GM12878 (cell line): Measurements from ENCODE around the gene MYO3B.

ENCODE experiments used
- CEBPB ChIP-seq, 2 experiments: fragments of 150-350 bp in 1 of 2; IDR thresholded peaks; 2 replicates each; pipeline ENCODE4 v1.6.1; 2012 to 2014; ENCODE audit warnings: low read depth in 2 of 2, low read length in 2 of 2, borderline replicate concordance in 1 of 2, inconsistent platforms in 1 of 2
- CHD4 ChIP-seq: fragments of 200-600 bp; sonication (generic); IDR thresholded peaks from 2 replicates; pipeline ENCODE4 v1.6.1; 2016; ENCODE audit warnings: mild to moderate bottlenecking
- NFIC ChIP-seq: IDR thresholded peaks from 2 replicates; pipeline ENCODE4 v1.6.1; 2012; ENCODE audit warnings: low read depth, mild to moderate bottlenecking, inconsistent platforms, low read length, moderate library complexity
- POLR2A ChIP-seq: IDR thresholded peaks from 2 replicates; pipeline ENCODE4 v1.6.1; 2011; ENCODE audit warnings: low read depth, mild to moderate bottlenecking, low read length
- RFX5 ChIP-seq: IDR thresholded peaks from 2 replicates; pipeline ENCODE4 v1.6.1; 2011; ENCODE audit warnings: low read depth, low read length, improper control_type of control experiment
- TARDBP ChIP-seq: IDR thresholded peaks from 2 replicates; pipeline ENCODE4 v1.6.1; 2016; ENCODE audit warnings: borderline replicate concordance
- ZNF207 ChIP-seq: fragments of 450-650 bp; IDR thresholded peaks from 2 replicates; pipeline ENCODE4 v1.6.1; 2014; ENCODE audit warnings: antibody characterized with exemption, mild to moderate bottlenecking, borderline replicate concordance
- ZZZ3 ChIP-seq: IDR thresholded peaks from 2 replicates; pipeline ENCODE4 v1.6.1; 2011; ENCODE audit warnings: low read depth; ENCODE audit not compliant: control insufficient read depth, insufficient read length
- TF ChIP-seq, protein P1 (sequence below), 3 experiments: IDR thresholded peaks in 2 of 3; conservative IDR thresholded peaks in 1 of 3; 2 replicates each; pipeline ENCODE4 v1.5.1; 2011; ENCODE audit warnings: low read depth in 3 of 3, low read length in 3 of 3, mild to moderate bottlenecking in 3 of 3, control low read depth in 2 of 3, moderate library complexity in 2 of 3, inconsistent platforms in 1 of 3, mixed read lengths in 1 of 3; ENCODE audit not compliant: control insufficient read depth in 2 of 3, insufficient read depth in 1 of 3; ENCODE audit errors: extremely low read depth in 1 of 3
- TF ChIP-seq, protein P2 (sequence below): IDR thresholded peaks from 2 replicates; pipeline ENCODE4 v1.6.1; 2011; ENCODE audit warnings: low read depth, mild to moderate bottlenecking, low read length, moderate library complexity, borderline replicate concordance; ENCODE audit errors: extremely low read depth
- TF ChIP-seq, protein P3 (sequence below): IDR thresholded peaks from 2 replicates; pipeline ENCODE4 v1.6.1; 2012; ENCODE audit warnings: low read depth, low read length, improper control_type of control experiment

DNA sequence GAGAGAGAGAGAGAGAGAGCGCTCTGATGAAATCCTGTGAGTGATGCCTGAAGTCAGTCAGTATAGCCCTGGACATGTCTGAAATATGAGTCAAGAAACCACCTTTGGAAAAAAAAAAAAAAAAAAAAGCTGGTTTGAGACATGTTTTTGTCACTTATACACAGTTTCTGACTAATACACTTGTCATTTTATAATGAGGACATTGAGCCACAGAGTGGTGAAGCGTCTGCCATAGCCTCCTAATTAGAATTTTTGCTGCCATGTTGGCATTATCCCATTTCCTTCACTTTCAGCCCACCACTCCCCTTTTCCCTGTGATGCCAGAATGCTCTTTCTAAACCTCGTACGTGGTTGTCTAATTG is 15.7 kb upstream of the MYO3B start:
- TF ChIP-seq, protein P1, sequence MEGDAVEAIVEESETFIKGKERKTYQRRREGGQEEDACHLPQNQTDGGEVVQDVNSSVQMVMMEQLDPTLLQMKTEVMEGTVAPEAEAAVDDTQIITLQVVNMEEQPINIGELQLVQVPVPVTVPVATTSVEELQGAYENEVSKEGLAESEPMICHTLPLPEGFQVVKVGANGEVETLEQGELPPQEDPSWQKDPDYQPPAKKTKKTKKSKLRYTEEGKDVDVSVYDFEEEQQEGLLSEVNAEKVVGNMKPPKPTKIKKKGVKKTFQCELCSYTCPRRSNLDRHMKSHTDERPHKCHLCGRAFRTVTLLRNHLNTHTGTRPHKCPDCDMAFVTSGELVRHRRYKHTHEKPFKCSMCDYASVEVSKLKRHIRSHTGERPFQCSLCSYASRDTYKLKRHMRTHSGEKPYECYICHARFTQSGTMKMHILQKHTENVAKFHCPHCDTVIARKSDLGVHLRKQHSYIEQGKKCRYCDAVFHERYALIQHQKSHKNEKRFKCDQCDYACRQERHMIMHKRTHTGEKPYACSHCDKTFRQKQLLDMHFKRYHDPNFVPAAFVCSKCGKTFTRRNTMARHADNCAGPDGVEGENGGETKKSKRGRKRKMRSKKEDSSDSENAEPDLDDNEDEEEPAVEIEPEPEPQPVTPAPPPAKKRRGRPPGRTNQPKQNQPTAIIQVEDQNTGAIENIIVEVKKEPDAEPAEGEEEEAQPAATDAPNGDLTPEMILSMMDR (IDR thresholded peaks at IDR 0.05 in 2 of 3, conservative IDR thresholded peaks at IDR 0.05 in 1 of 3; ENCODE audit: control insufficient read depth in 2 of 3, extremely low read depth in 1 of 3, insufficient read depth in 1 of 3, low read depth in 3 of 3, low read length in 3 of 3): no peak
- TF ChIP-seq, protein P2, sequence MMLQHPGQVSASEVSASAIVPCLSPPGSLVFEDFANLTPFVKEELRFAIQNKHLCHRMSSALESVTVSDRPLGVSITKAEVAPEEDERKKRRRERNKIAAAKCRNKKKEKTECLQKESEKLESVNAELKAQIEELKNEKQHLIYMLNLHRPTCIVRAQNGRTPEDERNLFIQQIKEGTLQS: no peak
- no peak for TF ChIP-seq NFIC
- no peak for TF ChIP-seq ZZZ3
- TF ChIP-seq CHD4: no peak
- no peak for TF ChIP-seq TARDBP
- no peak for TF ChIP-seq POLR2A
- TF ChIP-seq, protein P3, sequence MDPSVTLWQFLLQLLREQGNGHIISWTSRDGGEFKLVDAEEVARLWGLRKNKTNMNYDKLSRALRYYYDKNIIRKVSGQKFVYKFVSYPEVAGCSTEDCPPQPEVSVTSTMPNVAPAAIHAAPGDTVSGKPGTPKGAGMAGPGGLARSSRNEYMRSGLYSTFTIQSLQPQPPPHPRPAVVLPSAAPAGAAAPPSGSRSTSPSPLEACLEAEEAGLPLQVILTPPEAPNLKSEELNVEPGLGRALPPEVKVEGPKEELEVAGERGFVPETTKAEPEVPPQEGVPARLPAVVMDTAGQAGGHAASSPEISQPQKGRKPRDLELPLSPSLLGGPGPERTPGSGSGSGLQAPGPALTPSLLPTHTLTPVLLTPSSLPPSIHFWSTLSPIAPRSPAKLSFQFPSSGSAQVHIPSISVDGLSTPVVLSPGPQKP: no peak
- no peak for TF ChIP-seq ZNF207
- TF ChIP-seq RFX5: no peak
- no peak for TF ChIP-seq CEBPB (IDR thresholded peaks at IDR 0.05; ENCODE audit: borderline replicate concordance in 1 of 2, low read depth in 2 of 2, low read length in 2 of 2)
